Erythroblast (primary cell): ENCODE results near the gene RPS6KC1.

Experiments used
- GATA1 ChIP-seq: IDR thresholded peaks from 2 replicates; pipeline ENCODE4 v1.6.1; 2011; ENCODE audit warnings: low read depth, mild to moderate bottlenecking, control low read depth, low read length, moderate library complexity
- POLR2A ChIP-seq: IDR thresholded peaks from 2 replicates; pipeline ENCODE4 v1.6.1; 2011; ENCODE audit warnings: mild to moderate bottlenecking, low read length

DNA sequence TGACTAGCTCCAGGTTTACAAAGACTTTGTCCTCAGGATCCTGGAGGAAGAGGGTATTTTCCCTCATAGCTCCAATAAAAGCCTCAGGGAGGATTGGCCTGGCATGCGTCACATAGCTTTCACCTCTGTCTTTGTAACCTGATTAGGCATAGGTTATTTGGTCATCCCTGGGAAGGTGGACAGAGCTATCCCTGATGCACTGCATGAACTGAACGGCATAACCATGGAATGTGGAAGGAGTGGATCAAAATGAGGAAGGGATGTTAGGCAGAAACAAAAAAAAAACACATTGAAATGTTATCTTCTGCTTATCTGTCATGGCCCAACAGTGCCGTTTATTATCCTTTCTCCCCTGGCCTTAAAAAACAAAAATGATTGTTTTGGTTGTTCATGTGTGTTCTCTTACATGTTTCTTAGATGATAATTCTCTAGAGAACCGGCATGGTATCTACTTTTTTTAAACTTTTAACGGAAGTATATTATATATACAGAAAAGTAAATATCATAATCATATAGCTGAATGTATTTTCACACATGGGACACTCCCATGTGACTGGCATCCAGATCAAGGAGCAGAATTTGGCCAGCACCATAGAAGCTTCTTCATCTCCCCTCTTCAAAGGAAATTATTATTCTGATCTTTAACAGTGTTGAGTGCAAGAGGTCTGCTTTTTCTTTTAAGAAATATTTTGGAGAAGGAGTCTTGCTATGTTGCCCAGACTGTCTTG, 85.3 kb downstream of the RPS6KC1 start:
- no peak for TF ChIP-seq POLR2A
- no peak for TF ChIP-seq GATA1
